Measurements from ENCODE around the gene CTRB1. TPM values are rescaled to one million over a fixed set of nuclear protein-coding genes. Genes with fewer than 3 reads are reported as not detected.
"Not testable (repeated sequence)": the region's sequence is repeated elsewhere in the genome, so short reads cannot be mapped to it uniquely, and the experiment has no call there.

CTRB1 gene
- total and polyA plus RNA-seq, 8 donors = 0.12 to 0.20 (median 0.20) TPM; not detected in 5

GRCh38 chr16:75204410-75204758, 14.4 kb upstream of the CTRB1 start:
- no peak for TF ChIP-seq CTCF (IDR thresholded peaks at IDR 0.05)
- no peak overlapping the region for H3K4me3 ChIP-seq
- H3K36me3 ChIP-seq = no peaks in the 10 kb centered on the region
- H3K27ac ChIP-seq = no peak overlapping the region
- intact Hi-C loops (cut with DNase I) = no loop called here
- DNase-seq (peak in 2 of 4 donors; percentile 23 to 25), ATAC-seq (no peak)
- H3K4me1 ChIP-seq = no peaks in the 10 kb centered on the region
- peaks cover 0 to 9% of the 10 kb centered on the region in 2 donors for H3K27me3 ChIP-seq
- H3K9me3 ChIP-seq = no peaks in the 10 kb centered on the region

GRCh38 chr16:75204905-75205304, 13.9 kb upstream of the CTRB1 start:
- H3K9me3 ChIP-seq; DNase-seq; H3K27ac ChIP-seq; H3K36me3 ChIP-seq; intact Hi-C loops (cut with DNase I); ATAC-seq; H3K4me3 ChIP-seq; H3K27me3 ChIP-seq; H3K4me1 ChIP-seq: not testable (repeated sequence)

GRCh38 chr16:75205438-75205837, 13.3 kb upstream of the CTRB1 start:
- H3K27ac ChIP-seq; H3K4me1 ChIP-seq; H3K36me3 ChIP-seq; ATAC-seq; H3K4me3 ChIP-seq; H3K9me3 ChIP-seq; DNase-seq; intact Hi-C loops (cut with DNase I); H3K27me3 ChIP-seq: not testable (repeated sequence)

GRCh38 chr16:75205961-75206748, 12.6 kb upstream of the CTRB1 start:
- not testable (repeated sequence) for H3K4me3 ChIP-seq, H3K27me3 ChIP-seq, ATAC-seq, H3K27ac ChIP-seq, H3K9me3 ChIP-seq, H3K36me3 ChIP-seq, H3K4me1 ChIP-seq
- intact Hi-C loops (cut with DNase I) = loop anchor here in 1 of 2 donors (2.0 kb wide), 1 partner anchor 19 kb away; no protein-coding TSS in a partner anchor
- peak in 1 of 4 donors; percentile 64 for DNase-seq

- no peak within 1 kb of the TSS for H3K4me3 ChIP-seq
- H3K36me3 ChIP-seq = no peaks in the 10 kb centered on the region
- no peaks in the 10 kb centered on the region for H3K27me3 ChIP-seq
- no peak for TF ChIP-seq CTCF (IDR thresholded peaks at IDR 0.05)
- intact Hi-C loops (cut with DNase I) = loop anchor here in 1 of 2 donors (2.0 kb wide), 1 partner anchor 18 kb away; no protein-coding TSS in a partner anchor
- H3K27ac ChIP-seq = no peak within 1 kb of the TSS
- no peaks in the 10 kb centered on the region for H3K9me3 ChIP-seq
- ATAC-seq (no peak), DNase-seq (peak in 1 of 4 donors; percentile 71)
- no peaks in the 10 kb centered on the region for H3K4me1 ChIP-seq
Observed at GRCh38 chr16:75206749-75207451, 11.9 kb upstream of the CTRB1 start, which contains the start of gene CTRB2. TSS of gene CTRB2 (minus strand) at chr16:75207161. CDS start at chr16:75207141, 20 bp downstream.

- no peaks in the 10 kb centered on the region for H3K36me3 ChIP-seq
- H3K27me3 ChIP-seq = no peaks in the 10 kb centered on the region
- no peak overlapping the region for H3K4me3 ChIP-seq
- no peak overlapping the region for H3K27ac ChIP-seq
- TF ChIP-seq CTCF (IDR thresholded peaks at IDR 0.05) = no peak
- intact Hi-C loops (cut with DNase I) = loop anchor here in 1 of 2 donors (2.0 kb wide), 1 partner anchor 17 kb away; no protein-coding TSS in a partner anchor
- ATAC-seq = no peak
- no peaks in the 10 kb centered on the region for H3K9me3 ChIP-seq
- DNase-seq = peak in 1 of 4 donors; percentile 65
- H3K4me1 ChIP-seq = no peaks in the 10 kb centered on the region
Observed at GRCh38 chr16:75207831-75208230, 11.0 kb upstream of the CTRB1 start.
